Gastrocnemius medialis (tissue), 4 donors: ENCODE results near the gene TTLL6. TPM values are rescaled to one million over a fixed set of nuclear protein-coding genes. Genes with fewer than 3 reads are reported as not detected.
"Not testable (repeated sequence)": the region's sequence is repeated elsewhere in the genome, so short reads cannot be mapped to it uniquely, and the experiment has no call there.

Experiments
- ATAC-seq, 2 donors: fragments of 150-250 bp; one replicate each; pipeline ENCODE4 v1.9.1; 2016
- DNase-seq, 2 donors: peaks; one replicate each; pipeline ENCODE4 v3.0.0-alpha.2; 2019
- H3K27ac ChIP-seq, 4 donors: fragments of 200-600 bp; sonication (generic); 1 replicate in 1 of 4; 2 replicates in 3 of 4; pipeline ENCODE4 v1.5.1; 2016 to 2018; ENCODE audit warnings: mild to moderate bottlenecking in 2 of 4, moderate library complexity in 1 of 4
- H3K27me3 ChIP-seq, 3 donors: fragments of 200-600 bp; sonication (generic) in 2 of 3; 1 replicate in 1 of 3; 2 replicates in 2 of 3; pipeline versions ENCODE4 v1.5.1 to v1.6.0; 2016 to 2019; ENCODE audit warnings: mild to moderate bottlenecking in 1 of 3, moderate library complexity in 1 of 3
- H3K36me3 ChIP-seq, 2 donors: fragments of 200-600 bp; sonication (generic) in 1 of 2; one replicate each; pipeline ENCODE4 v1.5.1; 2017 to 2018
- H3K4me1 ChIP-seq, 2 donors: fragments of 200-600 bp; sonication (generic) in 1 of 2; one replicate each; pipeline ENCODE4 v1.5.1; 2016 to 2017; ENCODE audit warnings: mild to moderate bottlenecking in 2 of 2
- H3K4me3 ChIP-seq, 4 donors: fragments of 200-600 bp; sonication (generic) in 3 of 4; 1 replicate in 1 of 4; 2 replicates in 3 of 4; pipeline ENCODE4 v1.5.1; 2016 to 2019; ENCODE audit warnings: mild to moderate bottlenecking in 2 of 4
- H3K9me3 ChIP-seq, 3 donors: fragments of 200-600 bp; sonication (generic) in 2 of 3; 1 replicate in 1 of 3; 2 replicates in 2 of 3; pipeline ENCODE4 v1.5.1; 2016 to 2019
- POLR2A ChIP-seq, 2 donors: fragments of 450-650 bp; IDR thresholded peaks; one replicate each; pipeline ENCODE4 v1.6.1; 2017; ENCODE audit warnings: antibody characterized with exemption in 2 of 2, mild to moderate bottlenecking in 2 of 2, moderate library complexity in 2 of 2
- in situ Hi-C, 4 donors: fragments of 200-750 bp; cut with MboI; loops; one replicate each; pipeline versions ENCODE4 v1.15.0 to v1.8.0; 2017; ENCODE audit warnings: low sequenced_read_pairs in 4 of 4
- intact Hi-C: fragments of 100-400 bp; cut with DNase I; formaldehyde crosslinking; loops from one replicate; pipeline ENCODE4 v1.15.1; 2023; ENCODE audit warnings: low total_unique reads
- total RNA-seq, 4 donors: library from RNA; depleted of rRNA; stranded (reverse); fragments of >200 nt; gene quantifications; one replicate each; pipeline versions ENCODE4 v1.1.0 to v1.2.3, GENCODE V29; 2016
- TF ChIP-seq, protein P1 (sequence below), 5 experiments: fragments of 450-650 bp in 3 of 5; fragments of 200-600 bp in 2 of 5; sonication (generic) in 2 of 5; IDR thresholded peaks in 4 of 5; conservative IDR thresholded peaks in 1 of 5; 1 replicate in 4 of 5; 2 replicates in 1 of 5; pipeline ENCODE4 v1.5.1; 2016 to 2019; ENCODE audit warnings: antibody characterized with exemption in 5 of 5, mild to moderate bottlenecking in 3 of 5, moderate library complexity in 3 of 5

TTLL6 gene
- total RNA-seq, 4 donors from 2014 or later, result 0.10 TPM; not detected in 2

GRCh38 chr17:48831549-48831883 lies 14.5 kb upstream of the TTLL6 start:
- Histone ChIP-seq H3K27me3 (no peaks in the 10 kb centered on the region), H3K36me3 (no peaks in the 10 kb centered on the region), H3K4me3 (peak overlapping the region; percentile 90 to 95 (median 92)), H3K4me1 (peaks cover 46 to 52% of the 10 kb centered on the region in 2 donors), H3K9me3 (no peaks in the 10 kb centered on the region), H3K27ac (peak overlapping the region; percentile 98 to 99 (median 98))
- DNase-seq, result no peak
- intact Hi-C loops, result loop anchor here (1.0 to 5.0 kb wide), 3 partner anchors 10 to 361 kb away; partner anchors contain the start of gene ATP5MC1
- TF ChIP-seq, protein P1, sequence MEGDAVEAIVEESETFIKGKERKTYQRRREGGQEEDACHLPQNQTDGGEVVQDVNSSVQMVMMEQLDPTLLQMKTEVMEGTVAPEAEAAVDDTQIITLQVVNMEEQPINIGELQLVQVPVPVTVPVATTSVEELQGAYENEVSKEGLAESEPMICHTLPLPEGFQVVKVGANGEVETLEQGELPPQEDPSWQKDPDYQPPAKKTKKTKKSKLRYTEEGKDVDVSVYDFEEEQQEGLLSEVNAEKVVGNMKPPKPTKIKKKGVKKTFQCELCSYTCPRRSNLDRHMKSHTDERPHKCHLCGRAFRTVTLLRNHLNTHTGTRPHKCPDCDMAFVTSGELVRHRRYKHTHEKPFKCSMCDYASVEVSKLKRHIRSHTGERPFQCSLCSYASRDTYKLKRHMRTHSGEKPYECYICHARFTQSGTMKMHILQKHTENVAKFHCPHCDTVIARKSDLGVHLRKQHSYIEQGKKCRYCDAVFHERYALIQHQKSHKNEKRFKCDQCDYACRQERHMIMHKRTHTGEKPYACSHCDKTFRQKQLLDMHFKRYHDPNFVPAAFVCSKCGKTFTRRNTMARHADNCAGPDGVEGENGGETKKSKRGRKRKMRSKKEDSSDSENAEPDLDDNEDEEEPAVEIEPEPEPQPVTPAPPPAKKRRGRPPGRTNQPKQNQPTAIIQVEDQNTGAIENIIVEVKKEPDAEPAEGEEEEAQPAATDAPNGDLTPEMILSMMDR (IDR thresholded peaks at IDR 0.05 in 4 of 5, conservative IDR thresholded peaks at IDR 0.05 in 1 of 5), result no peak
- TF ChIP-seq POLR2A (IDR thresholded peaks at IDR 0.05), result no peak
- ATAC-seq, result no peak
- in situ Hi-C loops, result no loop called here

- peak within 1 kb of the TSS; percentile 98 to 99 (median 98) for H3K27ac ChIP-seq
- intact Hi-C loops (loop anchor here (1.0 to 5.0 kb wide), 3 partner anchors 10 to 361 kb away; partner anchors contain the start of gene ATP5MC1), in situ Hi-C loops (no loop called here)
- no peaks in the 10 kb centered on the region for H3K27me3 ChIP-seq
- no peaks in the 10 kb centered on the region for H3K9me3 ChIP-seq
- peak; percentile 93 to 95 for ATAC-seq
- H3K4me1 ChIP-seq, result peaks cover 43 to 47% of the 10 kb centered on the region in 2 donors
- TF ChIP-seq POLR2A (IDR thresholded peaks at IDR 0.05), result peak; percentile 93 to 96
- TF ChIP-seq, protein P1 (IDR thresholded peaks at IDR 0.05 in 4 of 5, conservative IDR thresholded peaks at IDR 0.05 in 1 of 5), result peak in 4 of 5 experiments; percentile 9 to 13 (median 10)
- peak within 1 kb of the TSS; percentile 90 to 95 (median 92) for H3K4me3 ChIP-seq
- no peaks in the 10 kb centered on the region for H3K36me3 ChIP-seq
- DNase-seq, result peak; percentile 93 to 94
These were observed 14.0 kb upstream of the TTLL6 start, which contains the start of gene CALCOCO2 for GRCh38 chr17:48830840-48831548. TSS of gene CALCOCO2 (plus strand) at chr17:48831035. CDS start at chr17:48841708, 10,673 bp downstream.

DNA sequence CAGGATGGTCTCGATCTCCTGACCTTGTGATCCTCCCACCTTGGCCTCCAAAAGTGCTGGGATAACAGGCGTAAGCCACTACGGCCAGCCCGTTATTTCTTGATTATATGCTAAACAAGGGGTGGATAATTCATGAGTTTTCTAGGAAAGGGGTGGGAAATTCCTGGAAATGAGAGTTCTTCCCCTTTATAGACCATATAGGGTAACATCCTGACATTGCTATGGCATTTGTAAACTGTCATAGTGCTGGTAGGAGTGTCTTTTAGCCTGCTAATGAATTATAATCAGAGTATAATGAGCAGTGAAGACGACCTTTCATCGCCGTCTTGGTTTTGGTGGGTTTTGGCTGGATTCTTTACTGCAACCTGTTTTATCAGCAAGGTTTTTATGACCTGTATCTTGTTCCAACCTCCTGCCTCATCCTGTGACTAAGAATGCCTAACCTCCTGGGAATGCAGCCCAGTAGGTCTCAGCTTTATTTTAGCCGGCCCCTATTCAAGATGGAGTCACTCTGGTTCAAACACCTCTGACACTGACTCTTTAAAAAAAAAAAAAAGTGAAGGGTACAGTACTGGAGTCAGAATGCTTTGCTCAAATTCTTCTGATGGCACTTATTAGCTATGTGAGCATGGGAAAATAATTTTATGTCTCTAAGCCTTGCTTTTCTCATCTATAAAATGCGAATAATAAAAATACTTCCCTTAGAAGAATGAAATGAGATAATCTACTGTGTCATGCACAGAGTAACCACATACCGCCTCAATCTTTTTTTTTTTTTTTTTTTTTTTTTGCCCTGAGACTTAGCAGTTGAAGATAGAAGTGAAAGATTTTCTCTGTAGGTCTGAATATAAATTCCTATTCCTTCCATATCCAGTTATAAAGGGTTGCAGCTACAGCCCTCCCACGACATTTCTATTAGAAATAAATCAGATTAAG lies 8.7 kb upstream of the TTLL6 start:
- intact Hi-C loops, result no loop called here
- no peaks in the 10 kb centered on the region for H3K9me3 ChIP-seq
- no peak overlapping the region for H3K4me3 ChIP-seq

DNA sequence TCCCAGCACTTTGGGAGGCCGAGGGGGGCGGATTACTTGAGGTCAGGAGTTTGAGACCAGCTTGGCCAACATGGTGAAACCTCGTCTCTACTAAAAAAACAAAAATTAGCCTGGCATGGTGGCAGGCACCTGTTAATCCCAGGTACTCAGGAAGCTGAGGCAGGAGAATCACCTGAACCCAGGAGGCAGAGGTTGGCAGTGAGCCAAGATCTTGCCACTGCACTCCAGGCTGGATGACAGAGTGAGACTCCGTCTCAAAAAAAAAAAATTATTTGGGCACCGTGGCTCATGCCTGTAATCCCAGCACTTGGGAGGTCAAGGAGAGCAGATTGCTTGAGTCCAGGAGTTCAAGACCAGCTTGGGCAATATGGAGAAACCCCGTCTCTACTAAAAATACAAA lies 3.9 kb upstream of the TTLL6 start:
- in situ Hi-C loops, result loop anchor here in 1 of 4 donors (25.0 kb wide), 1 partner anchor 216 kb away; no protein-coding TSS in a partner anchor
- ATAC-seq, H3K27ac ChIP-seq, H3K9me3 ChIP-seq, H3K4me3 ChIP-seq, intact Hi-C loops, DNase-seq, H3K36me3 ChIP-seq: not testable (repeated sequence)
- Histone ChIP-seq H3K27me3 (peaks cover 24 to 40% (median 27%) of the 10 kb centered on the region in 3 donors), H3K4me1 (peaks cover 0 to 10% of the 10 kb centered on the region in 2 donors)

More for the DNA sequence above, 8.7 kb upstream of the TTLL6 start:
- no peak overlapping the region for H3K27ac ChIP-seq
- ATAC-seq, result no peak
- no peak for TF ChIP-seq POLR2A (IDR thresholded peaks at IDR 0.05)
- TF ChIP-seq, protein P1 (IDR thresholded peaks at IDR 0.05 in 4 of 5, conservative IDR thresholded peaks at IDR 0.05 in 1 of 5), result no peak
- in situ Hi-C loops, result no loop called here
- H3K4me1 ChIP-seq, result peaks cover 0 to 4% of the 10 kb centered on the region in 2 donors
- DNase-seq, result no peak
- H3K27me3 ChIP-seq, result peaks cover 0 to 1% (median 0%) of the 10 kb centered on the region in 3 donors
- no peaks in the 10 kb centered on the region for H3K36me3 ChIP-seq
